ENCODE data around the gene ACSL3. TPM values are rescaled to one million over a fixed set of nuclear protein-coding genes. Genes with fewer than 3 reads are reported as not detected.

ACSL3 gene
- total RNA-seq, 4 donors from 2014 or later = 22.4 to 54.1 (median 42.3) TPM

DNA sequence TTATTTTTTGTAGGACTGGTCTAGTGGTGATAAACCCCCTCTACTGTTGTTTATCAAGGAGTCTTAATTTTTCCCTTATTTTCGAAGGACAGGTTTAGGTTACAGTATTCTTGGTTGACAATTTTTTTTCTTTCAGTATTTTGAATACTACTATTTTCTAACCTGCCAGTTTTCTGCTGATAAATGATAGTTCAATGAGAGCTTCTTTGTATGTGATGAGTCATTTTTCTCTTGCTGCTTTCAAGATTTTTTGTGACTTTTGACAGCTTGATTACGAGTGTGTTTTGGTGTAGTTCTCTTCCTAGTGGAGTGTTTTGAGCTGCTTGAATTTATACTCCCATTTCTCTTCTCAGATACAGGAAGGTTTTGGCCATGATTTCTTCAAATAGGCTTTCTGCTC lies 77.5 kb downstream of the ACSL3 start:
- Histone ChIP-seq H3K36me3 (peaks cover 0 to 69% (median 12%) of the 10 kb centered on the region in 4 donors), H3K27ac (no peak overlapping the region), H3K27me3 (no peaks in the 10 kb centered on the region), H3K4me3 (no peak overlapping the region), H3K9me3 (peaks cover 15 to 17% of the 10 kb centered on the region in 2 donors), H3K4me1 (no peaks in the 10 kb centered on the region)
- DNase-seq = no peak
- in situ Hi-C loops (cut with MboI; ENCODE audit: low pct_ligation_motif_present in 1 of 4, low pct_unique_long_range_greater_than_20kb in 1 of 4, low sequenced_read_pairs in 3 of 4) (no loop called here), intact Hi-C loops (cut with DNase I; ENCODE audit: low total_unique reads) (no loop called here)
- TF ChIP-seq POLR2AphosphoS5 (IDR thresholded peaks at IDR 0.05) (no peak), POLR2A (IDR thresholded peaks at IDR 0.05) (no peak), EP300 (IDR thresholded peaks at IDR 0.05; ENCODE audit: low read depth) (no peak)
- 97 to 100% methylated on average over 2 of the region's 2 CpGs for WGBS, 2 donors (ENCODE audit: low coverage in 1 of 2)

DNA sequence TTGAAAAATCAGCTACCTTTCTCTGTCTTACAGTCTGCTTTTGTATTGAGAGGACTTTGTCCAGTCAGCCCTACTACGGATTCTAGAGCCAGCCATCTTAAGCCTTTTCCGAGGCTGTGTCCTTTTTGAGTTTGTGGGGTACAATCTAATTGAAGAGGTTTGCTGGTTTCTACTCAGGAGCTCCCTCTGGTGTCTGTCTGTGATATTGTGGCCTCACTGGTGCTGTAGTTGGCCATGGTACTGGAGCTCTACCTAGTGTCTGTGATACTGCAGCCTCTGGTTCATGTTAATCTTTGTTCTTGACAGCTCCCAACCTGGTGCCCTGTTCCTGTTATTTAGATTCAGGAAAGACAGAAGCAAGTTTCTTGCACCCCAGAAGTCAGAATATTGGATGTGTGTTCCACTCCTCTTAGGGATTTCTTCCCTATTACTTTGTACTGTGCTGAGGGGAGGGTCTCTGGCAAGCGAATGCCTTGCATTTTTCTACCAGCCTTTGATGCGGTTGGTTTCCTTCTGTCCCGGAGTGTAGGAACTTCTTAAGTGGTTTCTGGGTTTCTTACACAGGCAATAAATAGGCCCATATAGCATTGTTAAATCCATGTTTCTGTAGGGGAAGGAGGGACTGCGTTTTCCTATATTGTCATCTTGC lies 78.5 kb downstream of the ACSL3 start:
- H3K27me3 ChIP-seq = no peaks in the 10 kb centered on the region
- H3K27ac ChIP-seq = no peak overlapping the region
- peak; percentile 59 for DNase-seq
- intact Hi-C loops (cut with DNase I; ENCODE audit: low total_unique reads) (no loop called here), in situ Hi-C loops (cut with MboI; ENCODE audit: low pct_ligation_motif_present in 1 of 4, low pct_unique_long_range_greater_than_20kb in 1 of 4, low sequenced_read_pairs in 3 of 4) (no loop called here)
- H3K4me3 ChIP-seq = no peak overlapping the region
- peaks cover 0 to 64% (median 10%) of the 10 kb centered on the region in 4 donors for H3K36me3 ChIP-seq
- no peaks in the 10 kb centered on the region for H3K4me1 ChIP-seq
- no peak for TF ChIP-seq POLR2A (IDR thresholded peaks at IDR 0.05)
- TF ChIP-seq, protein P1, sequence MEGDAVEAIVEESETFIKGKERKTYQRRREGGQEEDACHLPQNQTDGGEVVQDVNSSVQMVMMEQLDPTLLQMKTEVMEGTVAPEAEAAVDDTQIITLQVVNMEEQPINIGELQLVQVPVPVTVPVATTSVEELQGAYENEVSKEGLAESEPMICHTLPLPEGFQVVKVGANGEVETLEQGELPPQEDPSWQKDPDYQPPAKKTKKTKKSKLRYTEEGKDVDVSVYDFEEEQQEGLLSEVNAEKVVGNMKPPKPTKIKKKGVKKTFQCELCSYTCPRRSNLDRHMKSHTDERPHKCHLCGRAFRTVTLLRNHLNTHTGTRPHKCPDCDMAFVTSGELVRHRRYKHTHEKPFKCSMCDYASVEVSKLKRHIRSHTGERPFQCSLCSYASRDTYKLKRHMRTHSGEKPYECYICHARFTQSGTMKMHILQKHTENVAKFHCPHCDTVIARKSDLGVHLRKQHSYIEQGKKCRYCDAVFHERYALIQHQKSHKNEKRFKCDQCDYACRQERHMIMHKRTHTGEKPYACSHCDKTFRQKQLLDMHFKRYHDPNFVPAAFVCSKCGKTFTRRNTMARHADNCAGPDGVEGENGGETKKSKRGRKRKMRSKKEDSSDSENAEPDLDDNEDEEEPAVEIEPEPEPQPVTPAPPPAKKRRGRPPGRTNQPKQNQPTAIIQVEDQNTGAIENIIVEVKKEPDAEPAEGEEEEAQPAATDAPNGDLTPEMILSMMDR (IDR thresholded peaks at IDR 0.05) = peak; percentile 56 to 67 (median 64)
- no peak for TF ChIP-seq EP300 (IDR thresholded peaks at IDR 0.05; ENCODE audit: low read depth)
- TF ChIP-seq POLR2AphosphoS5 (IDR thresholded peaks at IDR 0.05) = no peak
- peaks cover 15 to 17% of the 10 kb centered on the region in 2 donors for H3K9me3 ChIP-seq
- 70 to 86% methylated on average over 4 to 6 of the region's 6 CpGs for WGBS, 2 donors (ENCODE audit: low coverage in 1 of 2)

DNA sequence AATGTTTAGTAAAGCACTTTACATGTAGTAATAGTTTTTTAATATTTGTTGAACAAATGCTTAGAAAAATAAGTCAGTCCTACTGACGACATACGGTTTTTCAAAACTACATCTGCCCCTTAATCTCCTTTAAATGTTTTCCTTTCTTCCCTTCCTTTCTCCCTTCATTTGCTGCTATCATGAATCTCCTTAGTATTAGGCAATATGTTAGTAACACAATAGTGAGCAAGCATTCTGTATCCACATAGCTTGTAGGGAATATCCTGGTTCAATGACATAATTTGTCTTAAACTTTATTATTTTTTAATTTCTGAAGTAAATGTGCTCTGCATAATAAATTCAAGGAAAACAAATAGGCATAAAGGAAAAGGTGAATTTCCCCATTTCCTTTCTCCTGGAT lies 79.1 kb downstream of the ACSL3 start:
- intact Hi-C loops (cut with DNase I; ENCODE audit: low total_unique reads) = no loop called here
- no peak for DNase-seq
- Histone ChIP-seq H3K27ac (no peak overlapping the region), H3K4me1 (no peaks in the 10 kb centered on the region), H3K4me3 (no peak overlapping the region), H3K36me3 (peaks cover 0 to 57% (median 8%) of the 10 kb centered on the region in 4 donors), H3K9me3 (peaks cover 15 to 17% of the 10 kb centered on the region in 2 donors), H3K27me3 (no peaks in the 10 kb centered on the region)
- in situ Hi-C loops (cut with MboI; ENCODE audit: low pct_ligation_motif_present in 1 of 4, low pct_unique_long_range_greater_than_20kb in 1 of 4, low sequenced_read_pairs in 3 of 4) = no loop called here
- TF ChIP-seq, protein P1 (IDR thresholded peaks at IDR 0.05) = no peak
- TF ChIP-seq POLR2A (IDR thresholded peaks at IDR 0.05) (no peak), EP300 (IDR thresholded peaks at IDR 0.05; ENCODE audit: low read depth) (no peak)
- 94% methylated on average over 2 of the region's 2 CpGs for WGBS, 2 donors (ENCODE audit: low coverage in 1 of 2)

DNA sequence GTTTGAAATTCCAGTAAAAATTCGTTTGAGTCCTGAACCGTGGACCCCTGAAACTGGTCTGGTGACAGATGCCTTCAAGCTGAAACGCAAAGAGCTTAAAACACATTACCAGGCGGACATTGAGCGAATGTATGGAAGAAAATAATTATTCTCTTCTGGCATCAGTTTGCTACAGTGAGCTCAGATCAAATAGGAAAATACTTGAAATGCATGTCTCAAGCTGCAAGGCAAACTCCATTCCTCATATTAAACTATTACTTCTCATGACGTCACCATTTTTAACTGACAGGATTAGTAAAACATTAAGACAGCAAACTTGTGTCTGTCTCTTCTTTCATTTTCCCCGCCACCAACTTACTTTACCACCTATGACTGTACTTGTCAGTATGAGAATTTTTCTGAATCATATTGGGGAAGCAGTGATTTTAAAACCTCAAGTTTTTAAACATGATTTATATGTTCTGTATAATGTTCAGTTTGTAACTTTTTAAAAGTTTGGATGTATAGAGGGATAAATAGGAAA lies 80.7 kb downstream of the ACSL3 start:
- H3K27me3 ChIP-seq = no peaks in the 10 kb centered on the region
- no peak overlapping the region for H3K27ac ChIP-seq
- H3K4me3 ChIP-seq = no peak overlapping the region
- peaks cover 15 to 17% of the 10 kb centered on the region in 2 donors for H3K9me3 ChIP-seq
- TF ChIP-seq POLR2AphosphoS5 (IDR thresholded peaks at IDR 0.05) = no peak
- TF ChIP-seq EP300 (IDR thresholded peaks at IDR 0.05; ENCODE audit: low read depth) = no peak
- TF ChIP-seq, protein P1 (IDR thresholded peaks at IDR 0.05) = no peak
- no peak for TF ChIP-seq POLR2A (IDR thresholded peaks at IDR 0.05)
- H3K4me1 ChIP-seq = no peaks in the 10 kb centered on the region
- in situ Hi-C loops (cut with MboI; ENCODE audit: low pct_ligation_motif_present in 1 of 4, low pct_unique_long_range_greater_than_20kb in 1 of 4, low sequenced_read_pairs in 3 of 4) = no loop called here
- WGBS, 2 donors (ENCODE audit: low coverage in 1 of 2) = 90 to 95% methylated on average over 4 to 7 of the region's 7 CpGs
- peaks cover 0 to 45% (median 2%) of the 10 kb centered on the region in 4 donors for H3K36me3 ChIP-seq
- intact Hi-C loops (cut with DNase I; ENCODE audit: low total_unique reads) = no loop called here
- DNase-seq = no peak

All from transverse colon (tissue), 4 donors.